ENCODE data around the gene RAD23B.

Gene RAD23B

DNA sequence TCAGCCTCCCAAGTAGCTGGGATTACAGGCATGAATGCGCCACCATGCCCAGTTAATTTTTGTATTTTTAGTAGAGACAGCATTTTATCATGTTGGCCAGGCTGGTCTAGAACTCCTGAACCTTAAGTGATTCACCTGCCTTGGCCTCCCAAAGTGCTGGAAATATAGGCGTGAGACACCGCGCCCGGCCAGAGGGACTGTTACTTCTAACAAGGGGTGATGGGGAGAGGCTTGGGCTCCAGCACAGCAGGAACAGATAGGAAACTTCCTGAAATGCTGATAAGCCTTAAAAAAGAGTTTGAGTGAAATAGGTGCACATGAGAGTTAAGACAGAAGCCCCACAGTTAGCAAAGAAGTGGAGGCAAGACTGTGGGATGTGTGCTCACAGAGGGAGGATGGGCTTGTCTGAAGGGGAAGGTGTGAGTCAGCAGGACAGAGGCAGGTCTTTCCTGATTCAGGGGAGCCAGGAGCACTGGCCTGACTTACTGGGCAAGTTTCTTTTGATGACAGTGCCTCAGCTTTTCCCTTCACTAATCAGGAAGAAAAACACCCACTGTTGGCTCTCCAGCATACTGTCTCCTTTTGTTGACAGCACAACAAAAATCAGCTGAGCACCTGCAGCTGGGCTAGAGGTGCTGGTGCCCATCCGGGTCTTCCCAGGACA is 68.4 kb downstream of the RAD23B start:
- H3K4me3 ChIP-seq (replicated peaks; ENCODE audit: low read depth, low read length), result no peak overlapping the region
- TF ChIP-seq, protein P1, sequence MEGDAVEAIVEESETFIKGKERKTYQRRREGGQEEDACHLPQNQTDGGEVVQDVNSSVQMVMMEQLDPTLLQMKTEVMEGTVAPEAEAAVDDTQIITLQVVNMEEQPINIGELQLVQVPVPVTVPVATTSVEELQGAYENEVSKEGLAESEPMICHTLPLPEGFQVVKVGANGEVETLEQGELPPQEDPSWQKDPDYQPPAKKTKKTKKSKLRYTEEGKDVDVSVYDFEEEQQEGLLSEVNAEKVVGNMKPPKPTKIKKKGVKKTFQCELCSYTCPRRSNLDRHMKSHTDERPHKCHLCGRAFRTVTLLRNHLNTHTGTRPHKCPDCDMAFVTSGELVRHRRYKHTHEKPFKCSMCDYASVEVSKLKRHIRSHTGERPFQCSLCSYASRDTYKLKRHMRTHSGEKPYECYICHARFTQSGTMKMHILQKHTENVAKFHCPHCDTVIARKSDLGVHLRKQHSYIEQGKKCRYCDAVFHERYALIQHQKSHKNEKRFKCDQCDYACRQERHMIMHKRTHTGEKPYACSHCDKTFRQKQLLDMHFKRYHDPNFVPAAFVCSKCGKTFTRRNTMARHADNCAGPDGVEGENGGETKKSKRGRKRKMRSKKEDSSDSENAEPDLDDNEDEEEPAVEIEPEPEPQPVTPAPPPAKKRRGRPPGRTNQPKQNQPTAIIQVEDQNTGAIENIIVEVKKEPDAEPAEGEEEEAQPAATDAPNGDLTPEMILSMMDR (IDR thresholded peaks at IDR 0.05; ENCODE audit: low read length, missing control alignments), result no peak
- no peak for DNase-seq (ENCODE audit: low read depth)

DNA sequence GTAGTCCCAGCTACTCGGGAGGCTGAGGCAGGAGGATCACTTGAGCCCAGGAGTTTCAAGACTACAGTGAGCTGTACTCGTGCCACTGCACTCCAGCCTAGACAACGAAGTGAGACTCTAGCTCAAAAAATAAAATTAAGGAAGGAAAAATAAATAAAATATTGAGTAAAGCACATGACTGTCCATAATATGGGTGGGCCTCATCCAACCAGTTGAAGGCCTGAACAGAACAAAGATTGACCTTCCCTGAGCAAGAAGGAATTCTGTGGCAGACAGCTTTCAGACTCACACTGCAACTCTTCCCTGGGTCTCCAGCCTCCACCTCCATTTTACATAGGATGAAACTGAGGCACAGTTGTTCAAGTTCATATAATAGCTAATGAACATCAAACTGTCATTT is 72.3 kb downstream of the RAD23B start:
- DNase-seq (ENCODE audit: low read depth), result no peak
- H3K4me3 ChIP-seq (replicated peaks; ENCODE audit: low read depth, low read length), result no peak overlapping the region
- TF ChIP-seq, protein P1 (IDR thresholded peaks at IDR 0.05; ENCODE audit: low read length, missing control alignments), result no peak

DNA sequence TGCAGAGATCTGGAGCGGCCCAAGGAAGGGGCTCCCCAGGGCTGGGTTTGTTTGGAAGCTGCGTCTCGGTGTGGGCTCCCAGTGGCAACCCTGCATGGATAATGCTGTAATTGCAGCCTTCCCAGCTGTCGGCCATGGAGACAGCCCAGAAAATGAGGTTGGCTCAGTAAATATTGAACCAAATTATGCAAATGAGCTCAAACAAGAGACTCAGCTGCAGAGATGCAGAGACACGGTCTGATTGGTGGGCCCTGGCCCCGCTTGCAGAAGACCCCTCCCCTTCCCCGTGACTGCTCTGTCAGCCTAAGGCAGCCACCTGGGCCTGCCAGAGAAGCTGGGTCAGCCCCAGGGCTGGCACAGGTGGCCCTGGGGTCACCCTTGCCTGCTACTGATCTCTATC is 75.9 kb downstream of the RAD23B start:
- no peak overlapping the region for H3K4me3 ChIP-seq (replicated peaks; ENCODE audit: low read depth, low read length)
- no peak for DNase-seq (ENCODE audit: low read depth)
- TF ChIP-seq, protein P1 (IDR thresholded peaks at IDR 0.05; ENCODE audit: low read length, missing control alignments), result no peak

DNA sequence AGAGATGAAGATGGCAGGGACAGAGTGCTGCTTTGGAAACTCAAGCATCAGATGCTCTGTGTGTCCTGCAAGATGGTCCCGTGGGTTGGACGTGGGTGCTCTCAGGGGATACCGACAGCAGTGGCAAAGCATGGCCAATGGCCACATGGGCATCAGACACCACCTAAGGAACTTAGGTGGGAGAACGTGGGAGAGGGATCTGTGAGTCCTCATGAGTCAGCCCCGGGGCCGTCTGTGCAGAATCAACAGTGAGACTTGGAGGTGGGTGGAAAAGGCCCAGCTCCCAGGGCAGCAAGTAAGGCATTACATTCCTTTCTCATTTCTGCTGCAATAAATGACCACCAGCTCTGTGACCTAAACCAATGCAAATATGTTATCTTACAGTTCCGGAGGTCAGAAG is 77.0 kb downstream of the RAD23B start:
- DNase-seq (ENCODE audit: low read depth), result no peak
- no peak overlapping the region for H3K4me3 ChIP-seq (replicated peaks; ENCODE audit: low read depth, low read length)
- TF ChIP-seq, protein P1 (IDR thresholded peaks at IDR 0.05; ENCODE audit: low read length, missing control alignments), result no peak

DNA sequence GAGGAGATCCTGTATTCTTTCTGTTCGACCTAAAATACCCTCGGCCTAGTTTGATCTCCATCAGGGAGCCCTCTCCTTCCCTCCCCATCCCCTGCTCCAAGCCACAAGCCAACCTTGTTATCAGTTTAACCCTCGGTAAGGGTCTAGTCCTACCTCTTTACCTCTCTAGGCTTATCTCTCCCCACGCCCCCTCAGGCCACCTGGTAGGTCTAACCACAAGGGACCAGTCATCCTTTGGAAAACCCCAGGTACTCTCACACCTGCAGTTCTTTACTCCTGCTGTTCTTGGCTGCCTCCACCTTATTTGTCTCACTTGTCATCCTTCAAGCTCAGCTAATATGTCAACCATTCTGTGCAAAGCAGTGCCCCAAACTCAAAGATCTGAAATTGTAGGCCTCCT is 78.7 kb downstream of the RAD23B start:
- no peak overlapping the region for H3K4me3 ChIP-seq (replicated peaks; ENCODE audit: low read depth, low read length)
- TF ChIP-seq, protein P1 (IDR thresholded peaks at IDR 0.05; ENCODE audit: low read length, missing control alignments), result no peak
- DNase-seq (ENCODE audit: low read depth), result no peak

DNA sequence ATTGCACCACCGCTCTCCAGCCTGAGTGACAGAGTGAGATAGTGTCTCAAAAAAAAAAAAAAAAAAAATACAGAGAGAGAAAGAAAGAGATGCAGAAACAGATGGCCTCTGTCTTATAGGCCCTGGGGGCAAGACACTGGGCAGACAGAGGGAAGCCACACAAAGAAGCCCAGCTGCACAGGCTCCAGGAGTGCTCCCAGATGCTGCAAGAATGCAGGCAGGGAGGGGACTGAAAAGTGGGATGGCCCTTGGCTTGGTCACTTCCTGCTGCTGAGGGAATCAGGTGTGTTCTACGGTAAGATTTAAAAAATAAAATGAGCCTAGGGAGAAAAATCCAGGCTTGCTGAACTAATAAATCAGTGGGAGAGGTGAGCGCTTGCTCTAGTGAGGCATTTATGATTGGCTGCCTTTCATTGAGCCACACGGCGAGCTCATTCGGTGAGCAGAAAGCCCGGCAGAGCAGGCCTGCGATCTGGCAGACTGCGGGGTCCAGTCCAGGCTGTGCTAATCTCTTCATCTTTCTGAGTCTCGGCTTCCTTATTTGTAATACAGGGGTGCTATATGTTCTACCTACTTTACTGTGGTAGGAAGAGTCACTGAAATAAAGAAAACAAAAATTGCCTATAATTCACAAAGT is 80.6 kb downstream of the RAD23B start:
- DNase-seq (ENCODE audit: low read depth), result no peak
- no peak overlapping the region for H3K4me3 ChIP-seq (replicated peaks; ENCODE audit: low read depth, low read length)
- TF ChIP-seq, protein P1 (IDR thresholded peaks at IDR 0.05; ENCODE audit: low read length, missing control alignments), result no peak
